HuH-7.5 (cell line): ENCODE data around the gene CLDN14.

Experiments used
- DNase-seq: peaks from one replicate; pipeline ENCODE4 v3.0.0; 2011; ENCODE audit warnings: low spot score

CLDN14 gene

GRCh38 chr21:36431252-36431651 is 48.7 kb downstream of the CLDN14 start:
- no peak for DNase-seq

GRCh38 chr21:36430841-36431240 is 49.1 kb downstream of the CLDN14 start:
- DNase-seq: no peak

GRCh38 chr21:36429947-36430546 is 49.9 kb downstream of the CLDN14 start:
- DNase-seq: peak; percentile 39

GRCh38 chr21:36428761-36429432 is 51.0 kb downstream of the CLDN14 start:
- DNase-seq: no peak

- no peak for DNase-seq
Observed at GRCh38 chr21:36427502-36427901, 52.4 kb downstream of the CLDN14 start.

- DNase-seq: no peak
Observed at GRCh38 chr21:36425286-36425685, 54.6 kb downstream of the CLDN14 start.

GRCh38 chr21:36424592-36424991 is 55.3 kb downstream of the CLDN14 start:
- no peak for DNase-seq

- no peak for DNase-seq
Observed at GRCh38 chr21:36423771-36424433, 56.0 kb downstream of the CLDN14 start.

GRCh38 chr21:36422279-36423098 is 57.4 kb downstream of the CLDN14 start:
- peak; percentile 59 for DNase-seq

GRCh38 chr21:36420571-36421339 is 59.2 kb downstream of the CLDN14 start:
- no peak for DNase-seq

- DNase-seq: peak; percentile 61
Observed at GRCh38 chr21:36419996-36420395, 59.9 kb downstream of the CLDN14 start.

GRCh38 chr21:36419241-36419640 is 60.7 kb downstream of the CLDN14 start:
- DNase-seq: no peak

- DNase-seq: no peak
Observed at GRCh38 chr21:36415375-36415774, 64.5 kb downstream of the CLDN14 start.

GRCh38 chr21:36412916-36413315 is 67.0 kb downstream of the CLDN14 start:
- no peak for DNase-seq

GRCh38 chr21:36411301-36411700 is 68.6 kb downstream of the CLDN14 start:
- DNase-seq: no peak
